NB4 (cell line): Measurements from ENCODE around the gene GRIA1.

Experiments
- CTCF ChIP-seq: IDR thresholded peaks from one replicate; pipeline ENCODE4 v1.5.1; 2012; ENCODE audit warnings: low read depth, low read length
- MYC ChIP-seq: IDR thresholded peaks from 2 replicates; pipeline ENCODE4 v1.6.1; 2011; ENCODE audit warnings: low read depth, low read length

GRCh38 chr5:153619771-153620170, 129.3 kb downstream of the GRIA1 start:
- no peak for TF ChIP-seq CTCF
- no peak for TF ChIP-seq MYC
